Stimulated activated CD4-positive, alpha-beta T cell treated with anti-CD3 and anti-CD28 coated beads, Interleukin-2, amount 100 ng/mL, for 48 hours (primary cell): ENCODE results near the gene IQGAP2.

Experiments used
- DNase-seq, 2 donors: peaks; one replicate each; pipeline ENCODE4 v3.0.0-alpha.2; 2020

IQGAP2 gene

GRCh38 chr5:76617229-76617628 lies 214.1 kb downstream of the IQGAP2 start:
- DNase-seq, result no peak

DNA sequence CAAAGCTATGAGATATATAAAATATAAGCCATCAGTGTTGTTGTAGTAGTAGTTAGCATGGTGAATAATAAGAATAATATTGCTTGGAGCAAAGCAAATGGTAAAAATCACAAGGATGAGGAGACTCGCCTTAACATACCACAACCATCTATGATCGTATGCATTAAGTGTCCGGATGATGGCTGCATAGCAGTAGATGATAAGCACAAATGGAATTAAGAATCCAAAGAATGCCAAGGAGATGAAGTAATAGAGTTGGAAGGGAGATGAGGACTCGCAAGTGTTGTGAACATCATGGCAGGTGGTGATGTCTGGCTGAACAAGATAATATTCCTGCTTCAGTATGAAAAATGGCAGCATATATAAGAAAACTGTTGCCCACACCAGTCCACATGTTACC lies 214.6 kb downstream of the IQGAP2 start:
- DNase-seq, result no peak

DNA sequence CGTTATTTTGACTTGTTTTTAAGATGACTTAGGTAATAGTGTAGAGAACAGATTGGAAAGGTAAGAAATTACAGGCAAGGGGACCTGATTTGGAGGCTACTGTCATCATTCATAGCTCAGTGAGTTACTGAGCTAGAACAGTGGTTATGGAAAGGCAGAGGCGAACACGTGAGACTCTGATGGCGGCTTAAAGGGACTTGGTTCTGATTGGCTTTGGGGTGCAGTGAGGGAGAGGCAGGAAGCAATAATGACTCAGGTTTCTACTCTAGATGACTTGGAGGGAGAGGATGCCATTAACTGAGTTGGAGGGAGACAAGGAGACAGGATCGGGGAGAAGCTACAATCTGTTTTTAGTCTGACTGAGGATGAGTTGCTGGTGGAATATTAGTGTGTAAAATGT lies 217.1 kb downstream of the IQGAP2 start:
- DNase-seq, result no peak

GRCh38 chr5:76622076-76622475 lies 219.0 kb downstream of the IQGAP2 start:
- DNase-seq, result no peak

- no peak for DNase-seq
Measured at GRCh38 chr5:76622973-76623596, 220.0 kb downstream of the IQGAP2 start, which contains the start of gene F2RL2. F2RL2 (minus strand) TSS chr5:76623403; CDS start chr5:76623230, 173 bp downstream.

GRCh38 chr5:76625087-76625815 lies 222.2 kb downstream of the IQGAP2 start:
- DNase-seq, result no peak

GRCh38 chr5:76626738-76627137 lies 223.7 kb downstream of the IQGAP2 start:
- DNase-seq, result no peak

DNA sequence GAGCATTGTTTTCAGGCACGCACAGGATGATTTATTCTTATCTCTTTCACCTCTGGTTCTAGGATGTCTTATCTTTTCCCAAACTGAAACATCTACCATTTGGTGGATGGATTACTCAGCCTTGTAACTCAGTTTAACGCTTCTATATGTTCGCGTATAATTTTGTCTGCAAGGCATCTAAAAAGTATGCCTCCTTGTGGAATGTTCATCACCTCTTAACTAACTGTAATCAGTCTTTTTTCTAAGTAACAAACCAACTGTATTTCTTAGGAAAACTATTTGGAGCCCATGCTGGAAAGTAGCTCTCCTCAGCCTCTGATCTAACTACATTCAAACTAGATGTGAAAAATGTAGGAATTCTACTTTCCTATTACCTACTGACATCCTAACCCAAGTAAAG lies 231.6 kb downstream of the IQGAP2 start:
- no peak for DNase-seq

DNA sequence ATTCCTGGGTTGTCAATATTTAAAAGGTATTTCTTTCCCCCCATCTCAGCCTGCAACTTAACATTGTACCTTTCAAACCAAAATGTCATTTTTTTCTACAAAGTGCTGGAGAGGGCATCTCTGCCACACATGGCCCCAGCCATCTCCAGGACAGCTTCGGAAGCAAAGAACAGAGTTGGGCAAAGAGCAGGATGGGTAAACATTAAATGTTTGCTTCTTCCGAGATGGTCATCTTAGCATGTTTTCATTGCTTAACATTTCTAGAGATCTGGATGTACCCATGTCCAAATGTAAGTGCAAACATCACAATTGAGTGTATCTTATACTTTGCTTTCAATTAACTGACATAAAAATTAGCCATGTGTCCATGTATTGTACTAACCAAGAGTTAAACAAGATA lies 234.4 kb downstream of the IQGAP2 start:
- DNase-seq, result no peak

- no peak for DNase-seq
Measured at GRCh38 chr5:76638479-76638878, 235.4 kb downstream of the IQGAP2 start.

DNA sequence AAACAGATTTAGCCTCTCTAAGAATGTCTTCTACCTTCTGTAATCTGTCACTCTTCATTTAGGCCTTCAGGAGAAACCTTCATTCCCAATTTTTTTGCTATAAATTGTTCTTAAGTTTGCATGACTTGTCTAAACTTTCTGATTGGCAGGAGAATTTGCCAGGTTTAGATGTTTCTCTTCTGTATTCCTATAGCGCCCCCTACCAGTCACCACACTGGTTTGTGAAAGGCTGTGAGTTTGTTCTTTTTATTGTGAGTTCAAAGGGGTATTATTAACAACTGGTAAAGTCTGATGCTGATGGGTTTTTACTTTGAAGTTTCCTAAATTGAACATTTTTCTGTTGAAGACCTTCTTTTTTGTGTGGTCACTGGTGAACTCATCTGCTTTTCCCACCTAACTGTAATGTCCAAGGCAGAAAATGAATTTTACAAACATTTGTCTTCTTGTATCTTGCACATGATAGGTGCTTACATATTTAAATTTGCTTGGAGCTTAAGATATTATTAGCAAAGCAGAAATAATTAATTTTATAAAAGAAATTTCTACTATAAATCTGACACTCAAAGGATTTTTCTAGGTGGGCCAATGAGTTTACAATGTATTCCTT lies 238.5 kb downstream of the IQGAP2 start:
- peak; percentile 64 to 68 for DNase-seq

GRCh38 chr5:76642390-76643040 lies 239.4 kb downstream of the IQGAP2 start:
- DNase-seq, result no peak

- no peak for DNase-seq
Measured at GRCh38 chr5:76643371-76643770, 240.3 kb downstream of the IQGAP2 start.

DNA sequence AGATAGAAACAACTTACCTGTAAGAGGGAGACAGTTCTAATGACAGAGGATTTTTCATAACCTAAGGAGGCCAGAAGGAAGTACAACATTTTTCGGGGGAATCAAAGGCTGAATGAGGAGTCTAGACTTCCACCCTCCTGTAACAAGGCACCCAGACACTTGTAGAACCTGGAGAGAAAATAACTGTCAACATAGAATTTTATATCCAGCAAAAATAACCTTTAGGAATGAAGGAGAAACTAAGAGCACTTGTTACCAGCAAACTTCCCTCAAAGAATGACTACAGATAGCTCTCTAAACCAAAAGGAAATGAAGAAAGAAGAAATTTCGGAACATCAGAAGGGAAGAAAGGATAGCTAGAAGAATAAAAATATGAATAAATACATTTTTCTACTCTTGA lies 246.1 kb downstream of the IQGAP2 start:
- DNase-seq, result no peak

DNA sequence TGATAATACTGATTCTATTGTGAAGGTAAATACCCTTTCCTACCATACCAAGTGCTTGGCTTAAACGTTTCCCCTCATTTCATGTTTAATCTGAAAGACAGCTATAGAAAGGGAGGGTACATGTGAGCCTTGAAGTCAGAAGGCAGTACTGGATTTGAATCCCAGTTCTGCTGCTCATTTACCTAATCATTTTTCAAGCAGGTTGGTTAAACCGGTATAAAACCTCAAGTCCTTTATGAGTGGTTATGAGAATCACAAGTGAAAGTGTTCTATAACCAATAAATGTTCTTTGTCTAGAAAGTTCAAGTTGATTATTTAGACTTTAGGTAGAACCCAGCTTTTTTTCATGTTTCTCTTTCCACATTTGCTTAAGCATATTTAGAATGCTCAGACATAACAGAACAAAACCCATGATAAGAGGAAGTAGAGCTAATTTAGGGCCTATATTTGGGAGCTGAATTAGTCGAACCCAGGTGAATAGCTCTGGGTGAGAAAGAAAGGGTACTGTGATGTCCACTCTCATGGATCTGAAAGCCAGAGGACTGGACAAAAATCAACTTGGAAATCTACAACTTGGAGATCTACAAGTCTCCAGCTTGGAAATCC lies 249.8 kb downstream of the IQGAP2 start:
- DNase-seq, result no peak

DNA sequence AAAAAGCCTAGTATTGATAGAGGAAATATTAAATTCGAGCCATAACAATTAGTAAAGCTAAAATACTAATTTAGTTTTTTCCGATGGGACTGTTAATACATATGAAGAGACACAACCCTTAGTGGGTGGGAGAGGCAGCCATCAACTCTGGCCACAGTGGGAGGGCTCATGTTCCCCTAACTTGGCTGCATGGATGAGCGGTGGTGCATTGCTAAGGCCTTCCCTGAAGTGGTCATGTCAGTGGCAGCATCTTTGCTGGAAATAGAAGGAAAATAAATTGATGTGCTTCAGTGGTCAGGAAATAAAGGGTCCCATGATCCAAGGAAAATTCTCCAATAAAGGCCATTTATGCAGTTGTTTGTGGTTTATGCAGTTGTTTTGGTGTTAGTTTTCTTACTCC lies 254.0 kb downstream of the IQGAP2 start:
- no peak for DNase-seq

GRCh38 chr5:76657683-76658311 lies 254.7 kb downstream of the IQGAP2 start:
- DNase-seq, result no peak

DNA sequence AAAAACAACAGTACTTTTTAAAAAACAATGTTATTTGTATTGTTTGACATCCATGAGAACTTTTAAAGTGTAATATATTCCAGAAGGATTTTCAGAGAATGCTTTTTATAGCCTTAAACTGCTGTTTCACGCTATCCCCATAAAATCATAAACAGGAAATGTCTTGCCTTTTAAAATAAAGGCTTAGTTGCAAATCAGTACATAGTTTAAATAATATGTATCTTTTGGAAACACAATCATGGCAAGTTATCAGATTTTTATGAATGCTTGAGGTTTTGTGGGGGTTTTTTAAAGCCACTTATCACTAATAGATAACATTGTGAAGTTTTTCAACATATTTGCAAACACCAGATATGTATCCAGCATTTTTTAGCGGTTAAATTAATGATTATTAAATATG lies 257.3 kb downstream of the IQGAP2 start:
- no peak for DNase-seq

DNA sequence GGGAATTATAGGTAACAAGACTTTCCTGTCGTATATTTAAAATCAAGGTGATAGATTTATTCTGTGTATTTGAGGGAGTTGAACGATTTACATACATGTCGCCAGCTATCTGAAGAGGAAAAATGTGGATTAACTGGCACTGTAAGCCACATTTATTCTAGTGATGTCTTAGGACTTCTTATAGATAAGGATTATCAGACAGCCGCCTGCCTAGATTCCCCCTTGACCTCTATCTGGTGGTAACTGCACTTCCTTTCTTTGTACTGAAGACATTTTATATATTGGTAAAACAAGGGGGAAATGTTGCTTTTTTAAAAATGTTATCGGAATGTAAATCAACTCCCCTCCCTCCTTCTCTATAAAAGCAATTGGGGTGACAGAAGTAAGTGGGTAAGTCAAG lies 259.4 kb downstream of the IQGAP2 start:
- DNase-seq, result no peak

DNA sequence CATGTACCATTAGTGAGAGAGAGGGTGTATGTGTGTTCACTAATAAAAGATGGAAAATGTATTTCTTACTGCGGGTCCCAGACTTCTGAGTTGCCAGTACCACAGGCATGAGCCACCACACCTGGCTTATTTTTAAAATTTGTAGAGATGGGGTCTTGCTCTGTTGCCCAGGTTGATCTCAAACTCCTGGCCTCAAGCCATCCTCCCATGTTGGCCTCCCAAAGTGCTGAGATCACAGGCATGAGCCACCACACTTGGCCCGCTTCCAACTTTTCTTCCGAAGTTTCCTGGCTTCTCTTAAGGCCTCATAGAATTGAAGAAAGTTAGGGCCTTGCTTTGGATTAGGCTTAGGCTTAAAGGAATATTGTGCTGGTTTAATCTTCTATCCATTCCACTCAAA lies 260.5 kb downstream of the IQGAP2 start:
- no peak for DNase-seq

GRCh38 chr5:76664079-76664478 lies 261.0 kb downstream of the IQGAP2 start:
- no peak for DNase-seq

- DNase-seq, result no peak
Measured at GRCh38 chr5:76667495-76667894, 264.4 kb downstream of the IQGAP2 start.

- no peak for DNase-seq
Measured at GRCh38 chr5:76669245-76669644, 266.2 kb downstream of the IQGAP2 start.
